H1 (cell line): ENCODE data around the gene CCDC63.

ENCODE experiments used
- ATF3 ChIP-seq: IDR thresholded peaks from 2 replicates; pipeline ENCODE4 v1.6.1; 2011; ENCODE audit warnings: low read depth, mild to moderate bottlenecking, low read length; ENCODE audit not compliant: insufficient read depth
- CEBPB ChIP-seq: IDR thresholded peaks from 2 replicates; pipeline ENCODE4 v1.6.1; 2012; ENCODE audit warnings: low read depth, low read length
- EP300 ChIP-seq, 2 experiments: IDR thresholded peaks; 1 replicate in 1 of 2; 2 replicates in 1 of 2; pipeline ENCODE4 v1.6.1; 2011 to 2012; ENCODE audit warnings: low read depth in 2 of 2, low read length in 2 of 2, mild to moderate bottlenecking in 2 of 2, borderline replicate concordance in 1 of 2, inconsistent platforms in 1 of 2, moderate library complexity in 1 of 2
- EZH2 ChIP-seq: fragments of 200-600 bp; sonication (generic); IDR thresholded peaks from 2 replicates; pipeline ENCODE4 v1.7.1; 2012; ENCODE audit warnings: low read depth, mild to moderate bottlenecking, moderate library complexity, low read length, inconsistent platforms; ENCODE audit not compliant: severe bottlenecking
- HDAC2 ChIP-seq, 2 experiments: fragments of 300-600 bp in 1 of 2; sonication (generic) in 1 of 2; IDR thresholded peaks; 2 replicates each; pipeline ENCODE4 v1.6.1; 2011 to 2012; ENCODE audit warnings: low read depth in 2 of 2, low read length in 2 of 2, mild to moderate bottlenecking in 2 of 2, moderate library complexity in 2 of 2, borderline replicate concordance in 1 of 2, inconsistent platforms in 1 of 2
- JUN ChIP-seq: IDR thresholded peaks from 2 replicates; pipeline ENCODE4 v1.6.1; 2011; ENCODE audit warnings: low read depth, mild to moderate bottlenecking, improper control_type of control experiment, low read length
- POLR2A ChIP-seq, 2 experiments: IDR thresholded peaks; 1 replicate in 1 of 2; 2 replicates in 1 of 2; pipeline ENCODE4 v1.6.1; 2011; ENCODE audit warnings: low read depth in 2 of 2, low read length in 2 of 2, mild to moderate bottlenecking in 2 of 2; ENCODE audit errors: control extremely low read depth in 1 of 2
- POLR2AphosphoS5 ChIP-seq: IDR thresholded peaks from 2 replicates; pipeline ENCODE4 v1.6.1; 2011; ENCODE audit warnings: low read depth, low read length
- POU5F1 ChIP-seq: IDR thresholded peaks from 2 replicates; pipeline ENCODE4 v1.6.1; 2011; ENCODE audit warnings: low read depth, mild to moderate bottlenecking, low read length, moderate library complexity
- RBBP5 ChIP-seq: IDR thresholded peaks from 2 replicates; pipeline ENCODE4 v1.7.1; 2012; ENCODE audit warnings: low read depth, mild to moderate bottlenecking, inconsistent platforms, low read length, moderate library complexity, borderline replicate concordance
- TF ChIP-seq, protein P1 (sequence below), 3 experiments: IDR thresholded peaks; 1 replicate in 2 of 3; 2 replicates in 1 of 3; pipeline versions ENCODE4 v1.5.1 to v1.6.1; 2011; ENCODE audit warnings: low read length in 3 of 3, mild to moderate bottlenecking in 3 of 3, inconsistent platforms in 2 of 3, low read depth in 1 of 3, moderate library complexity in 1 of 3; ENCODE audit not compliant: insufficient read depth in 1 of 3; ENCODE audit errors: control extremely low read depth in 1 of 3

DNA sequence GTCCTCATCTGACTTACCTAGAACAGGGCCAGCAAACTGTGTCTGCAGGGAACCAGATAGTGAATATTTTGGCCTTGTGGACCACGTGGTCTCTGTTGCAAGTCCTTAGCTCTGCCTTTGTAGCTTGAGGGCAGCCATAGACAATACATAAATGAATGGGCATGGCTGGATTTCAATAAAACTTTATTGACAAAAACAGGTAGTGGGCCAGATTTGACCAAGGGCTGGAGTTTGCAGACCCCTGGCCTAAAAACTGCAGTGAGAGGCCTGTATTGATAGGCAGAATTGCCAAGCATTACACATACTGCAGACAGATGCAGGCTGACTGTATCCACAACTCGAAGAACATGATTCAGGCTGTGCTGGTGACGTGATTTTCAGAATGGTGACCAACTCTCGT is 25.3 kb downstream of the CCDC63 start:
- TF ChIP-seq JUN = no peak
- TF ChIP-seq, protein P1, sequence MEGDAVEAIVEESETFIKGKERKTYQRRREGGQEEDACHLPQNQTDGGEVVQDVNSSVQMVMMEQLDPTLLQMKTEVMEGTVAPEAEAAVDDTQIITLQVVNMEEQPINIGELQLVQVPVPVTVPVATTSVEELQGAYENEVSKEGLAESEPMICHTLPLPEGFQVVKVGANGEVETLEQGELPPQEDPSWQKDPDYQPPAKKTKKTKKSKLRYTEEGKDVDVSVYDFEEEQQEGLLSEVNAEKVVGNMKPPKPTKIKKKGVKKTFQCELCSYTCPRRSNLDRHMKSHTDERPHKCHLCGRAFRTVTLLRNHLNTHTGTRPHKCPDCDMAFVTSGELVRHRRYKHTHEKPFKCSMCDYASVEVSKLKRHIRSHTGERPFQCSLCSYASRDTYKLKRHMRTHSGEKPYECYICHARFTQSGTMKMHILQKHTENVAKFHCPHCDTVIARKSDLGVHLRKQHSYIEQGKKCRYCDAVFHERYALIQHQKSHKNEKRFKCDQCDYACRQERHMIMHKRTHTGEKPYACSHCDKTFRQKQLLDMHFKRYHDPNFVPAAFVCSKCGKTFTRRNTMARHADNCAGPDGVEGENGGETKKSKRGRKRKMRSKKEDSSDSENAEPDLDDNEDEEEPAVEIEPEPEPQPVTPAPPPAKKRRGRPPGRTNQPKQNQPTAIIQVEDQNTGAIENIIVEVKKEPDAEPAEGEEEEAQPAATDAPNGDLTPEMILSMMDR (IDR thresholded peaks at IDR 0.05; ENCODE audit: control extremely low read depth in 1 of 3, insufficient read depth in 1 of 3, low read depth in 1 of 3, low read length in 3 of 3) = no peak
- TF ChIP-seq EZH2 = no peak
- TF ChIP-seq ATF3 = no peak
- TF ChIP-seq POLR2A (IDR thresholded peaks at IDR 0.05; ENCODE audit: control extremely low read depth in 1 of 2, low read depth in 2 of 2, low read length in 2 of 2) = no peak
- TF ChIP-seq CEBPB = no peak
- TF ChIP-seq POLR2AphosphoS5 = no peak
- TF ChIP-seq HDAC2 (IDR thresholded peaks at IDR 0.05; ENCODE audit: borderline replicate concordance in 1 of 2, low read depth in 2 of 2, low read length in 2 of 2) = no peak
- TF ChIP-seq EP300 (IDR thresholded peaks at IDR 0.05; ENCODE audit: borderline replicate concordance in 1 of 2, low read depth in 2 of 2, low read length in 2 of 2) = no peak
- no peak for TF ChIP-seq POU5F1
- no peak for TF ChIP-seq RBBP5
